Hair follicular keratinocyte (primary cell): ENCODE measurements around the gene SRPX2. TPM values are rescaled to one million over a fixed set of nuclear protein-coding genes. Genes with fewer than 3 reads are reported as not detected.

Experiments
- total RNA-seq: library from RNA; depleted of rRNA; stranded (reverse); fragments of >200 nt; gene quantifications from 2 replicates; pipeline ENCODE4 v1.2.3, GENCODE V29; 2015

SRPX2 gene
- total RNA-seq: 4.0 and 4.1 TPM in 2 replicates

GRCh38 chrX:100643956-100644860 lies at the start of gene SRPX2:
SRPX2 (plus strand) TSS chrX:100644199; CDS start chrX:100646323, 2,124 bp downstream.

GRCh38 chrX:100636321-100636991 lies 7.5 kb upstream of the SRPX2 start, which contains the start of gene TSPAN6:
TSPAN6 (minus strand) TSS chrX:100636806; CDS start chrX:100636694, 112 bp downstream.

Other genes starting within 250 kb of the SRPX2 start
- gene PCDH19, start 233.9 kb upstream of the SRPX2 start, total RNA-seq: not detected in 2 replicates
- not detected in 2 replicates for gene TNMD, start 59.3 kb upstream of the SRPX2 start, total RNA-seq
- 14.8 and 18.5 TPM in 2 replicates for gene TSPAN6, start 7.4 kb upstream of the SRPX2 start, total RNA-seq
- 0.38 and 0.39 TPM in 2 replicates for gene SYTL4, start 87.9 kb downstream of the SRPX2 start, total RNA-seq
- gene CSTF2, start 176.2 kb downstream of the SRPX2 start, total RNA-seq: 16.4 and 26.8 TPM in 2 replicates
- not detected in 2 replicates for gene NOX1, start 230.2 kb downstream of the SRPX2 start, total RNA-seq